Activated CD4-positive, alpha-beta T cell treated with anti-CD3 and anti-CD28 coated beads, Interleukin-2, amount 50 U/mL, for 48 hours (primary cell): ENCODE measurements around the gene SSC5D.
"Not testable (repeated sequence)": the region's sequence is repeated elsewhere in the genome, so short reads cannot be mapped to it uniquely, and the experiment has no call there.

Source experiments
- DNase-seq, 2 experiments: peaks; one replicate each; pipeline ENCODE4 v3.0.0-alpha.2; 2020

SSC5D gene

GRCh38 chr19:55508120-55508519 lies 19.9 kb downstream of the SSC5D start:
- no peak for DNase-seq

GRCh38 chr19:55516878-55517620 lies 28.8 kb downstream of the SSC5D start:
- DNase-seq, result peak; percentile 93 to 94

- no peak for DNase-seq
Measured at GRCh38 chr19:55519451-55520311, 31.4 kb downstream of the SSC5D start.

GRCh38 chr19:55520691-55521292 lies 32.6 kb downstream of the SSC5D start:
- no peak for DNase-seq

- DNase-seq, result no peak
Measured at GRCh38 chr19:55525289-55526101, 37.3 kb downstream of the SSC5D start.

DNA sequence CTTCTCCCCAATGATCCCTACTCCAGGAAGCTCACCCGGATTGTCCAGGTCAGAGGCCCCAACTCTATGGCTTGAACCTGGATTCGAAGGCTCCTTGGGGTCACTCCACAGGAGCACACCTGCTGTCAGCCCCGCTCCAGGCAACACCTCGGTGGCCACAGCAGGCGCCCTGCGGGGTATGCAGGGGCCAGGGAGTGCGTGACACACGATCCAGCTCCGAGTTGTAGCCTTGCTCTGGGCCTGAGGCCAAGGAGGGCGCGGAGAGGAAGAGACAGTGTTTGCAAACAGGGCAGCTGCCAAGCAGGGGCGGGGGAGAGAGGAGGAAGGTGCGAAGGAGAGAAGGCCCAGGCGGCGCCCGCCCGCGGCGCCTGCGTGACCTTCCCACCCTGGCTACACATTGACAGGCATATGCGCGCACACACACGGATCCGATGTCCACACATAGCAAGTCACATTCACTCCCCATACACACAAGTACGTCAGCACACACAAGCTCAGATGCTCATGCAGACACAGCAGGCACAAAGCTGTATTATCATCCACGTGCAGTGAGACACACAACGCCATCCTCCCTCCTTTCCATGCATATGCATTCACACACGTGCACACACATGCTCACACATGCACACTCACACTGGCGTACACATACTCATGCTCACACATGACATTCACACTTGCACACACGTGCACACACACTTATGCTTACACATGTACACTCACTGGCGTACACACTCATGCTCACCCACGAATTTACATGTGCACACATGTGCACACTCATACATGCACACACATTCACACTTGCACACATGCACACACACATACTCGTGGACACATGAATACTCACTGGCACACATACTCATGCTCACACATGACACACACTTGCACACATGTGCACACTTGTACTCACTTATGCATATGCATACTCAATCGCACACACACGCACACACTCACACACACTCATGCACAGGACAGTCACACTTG lies 38.3 kb downstream of the SSC5D start:
- DNase-seq, result no peak

- no peak for DNase-seq
Measured at GRCh38 chr19:55527197-55528029, 39.2 kb downstream of the SSC5D start.

DNA sequence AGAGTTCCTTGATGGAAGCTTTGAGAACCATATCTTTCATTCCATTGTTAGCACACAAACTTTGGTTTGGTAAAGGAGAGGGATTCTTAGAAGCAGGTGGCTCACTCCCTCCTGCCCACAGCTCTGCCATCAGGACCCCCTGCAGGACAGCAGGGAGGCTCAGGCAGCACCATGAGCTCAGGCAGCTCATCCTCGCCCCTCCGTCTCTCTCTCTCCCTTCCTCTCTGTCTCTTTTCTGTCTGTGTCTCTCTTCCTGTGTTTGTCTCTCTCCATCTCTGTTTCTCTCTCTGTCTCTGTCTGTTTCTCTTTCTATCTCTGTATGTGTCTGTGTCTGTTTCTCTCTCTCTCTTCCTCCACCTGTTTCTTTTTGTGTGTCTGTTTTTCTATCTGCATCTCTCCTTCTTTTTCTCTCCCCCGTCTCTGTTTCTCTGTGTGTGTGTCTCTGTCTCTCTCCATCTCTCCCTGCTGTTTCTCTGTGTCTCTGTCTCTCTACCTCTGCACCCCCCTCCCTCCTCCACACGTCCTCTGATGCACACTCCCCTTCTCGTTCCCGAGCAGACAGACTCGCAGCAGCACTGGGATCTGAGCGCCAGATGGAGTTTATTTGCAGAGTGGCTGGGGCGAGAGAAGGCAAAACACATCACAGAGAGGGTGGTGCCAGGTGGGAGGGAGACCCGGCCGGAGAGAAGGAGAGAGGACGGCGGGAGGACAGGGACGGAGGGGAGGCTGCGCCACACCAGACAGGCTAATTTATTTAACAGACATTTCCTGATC lies 40.0 kb downstream of the SSC5D start:
- no peak for DNase-seq

DNA sequence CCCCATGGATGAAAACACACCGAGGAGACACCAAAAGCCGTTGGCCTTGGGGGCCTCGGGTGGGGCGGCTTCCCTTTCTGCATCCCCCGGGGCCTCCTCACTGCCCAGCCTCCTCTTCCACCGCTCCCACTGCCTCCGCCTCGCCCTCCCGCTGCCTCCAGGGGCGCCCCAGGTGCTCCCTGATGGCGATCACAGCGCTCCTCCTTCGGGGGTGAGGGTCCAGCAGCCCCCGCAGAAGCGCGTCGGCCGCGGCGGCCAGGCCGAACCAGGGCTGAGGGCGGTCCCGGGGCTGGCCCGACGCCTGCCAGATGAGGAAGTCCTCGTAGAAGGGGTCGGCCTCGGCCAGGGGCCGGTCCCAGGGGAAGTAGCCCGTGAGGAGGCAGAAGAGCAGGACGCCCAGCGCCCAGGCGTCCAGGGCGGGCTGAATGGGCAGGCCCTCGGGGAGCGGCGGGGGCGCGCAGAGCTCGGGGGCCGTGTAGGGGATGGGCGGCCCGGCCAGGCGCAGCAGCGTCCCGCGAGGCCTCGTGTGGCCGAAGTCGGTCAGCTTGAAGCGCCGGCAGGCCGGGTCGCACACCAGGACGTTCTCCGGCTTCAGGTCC lies 41.5 kb downstream of the SSC5D start:
- DNase-seq, result no peak

DNA sequence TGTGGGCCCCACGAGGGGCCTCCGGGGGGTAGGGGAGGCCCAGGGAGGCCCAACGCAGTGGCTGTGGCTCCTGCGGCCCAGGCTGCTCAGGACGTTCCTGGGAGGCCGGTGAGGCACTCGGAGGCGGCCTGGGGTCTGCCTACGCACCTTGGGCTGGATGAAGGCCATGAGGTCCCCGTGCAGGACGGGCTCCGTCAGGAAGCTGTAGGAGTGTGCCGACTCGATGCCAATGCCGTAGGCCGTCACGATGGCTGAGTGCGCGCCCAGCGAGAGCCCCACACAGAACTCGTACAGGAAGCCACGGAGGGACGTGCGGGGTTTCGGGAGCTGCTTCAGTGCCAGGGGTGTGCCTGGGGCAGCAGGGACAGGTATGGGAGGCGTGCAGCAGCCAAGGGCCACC lies 42.8 kb downstream of the SSC5D start:
- no peak for DNase-seq

DNA sequence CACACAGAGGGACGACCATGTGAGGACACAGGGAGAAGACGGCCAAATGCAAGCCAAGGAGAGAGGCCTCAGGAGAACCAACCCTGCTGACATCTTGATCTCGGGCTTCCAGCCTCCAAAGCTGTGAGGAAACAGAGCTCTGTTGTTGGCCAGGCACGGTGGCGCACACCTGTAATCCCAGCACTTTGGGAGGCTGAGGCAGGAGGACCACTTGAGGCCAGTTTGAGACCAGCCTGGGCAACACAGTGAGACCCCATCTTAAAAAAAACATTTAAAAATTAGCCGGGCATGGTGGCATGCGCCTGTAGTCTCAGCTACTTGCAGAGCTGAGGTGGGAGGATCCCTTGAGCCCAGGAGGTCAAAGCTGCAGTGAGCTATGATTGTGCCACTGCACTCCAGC lies 46.0 kb downstream of the SSC5D start:
- not testable (repeated sequence) for DNase-seq

GRCh38 chr19:55535173-55535964 lies 47.1 kb downstream of the SSC5D start:
- DNase-seq, result no peak

- no peak for DNase-seq
Measured at GRCh38 chr19:55535965-55536350, 47.7 kb downstream of the SSC5D start.

GRCh38 chr19:55536366-55536765 lies 48.1 kb downstream of the SSC5D start:
- DNase-seq, result no peak

DNA sequence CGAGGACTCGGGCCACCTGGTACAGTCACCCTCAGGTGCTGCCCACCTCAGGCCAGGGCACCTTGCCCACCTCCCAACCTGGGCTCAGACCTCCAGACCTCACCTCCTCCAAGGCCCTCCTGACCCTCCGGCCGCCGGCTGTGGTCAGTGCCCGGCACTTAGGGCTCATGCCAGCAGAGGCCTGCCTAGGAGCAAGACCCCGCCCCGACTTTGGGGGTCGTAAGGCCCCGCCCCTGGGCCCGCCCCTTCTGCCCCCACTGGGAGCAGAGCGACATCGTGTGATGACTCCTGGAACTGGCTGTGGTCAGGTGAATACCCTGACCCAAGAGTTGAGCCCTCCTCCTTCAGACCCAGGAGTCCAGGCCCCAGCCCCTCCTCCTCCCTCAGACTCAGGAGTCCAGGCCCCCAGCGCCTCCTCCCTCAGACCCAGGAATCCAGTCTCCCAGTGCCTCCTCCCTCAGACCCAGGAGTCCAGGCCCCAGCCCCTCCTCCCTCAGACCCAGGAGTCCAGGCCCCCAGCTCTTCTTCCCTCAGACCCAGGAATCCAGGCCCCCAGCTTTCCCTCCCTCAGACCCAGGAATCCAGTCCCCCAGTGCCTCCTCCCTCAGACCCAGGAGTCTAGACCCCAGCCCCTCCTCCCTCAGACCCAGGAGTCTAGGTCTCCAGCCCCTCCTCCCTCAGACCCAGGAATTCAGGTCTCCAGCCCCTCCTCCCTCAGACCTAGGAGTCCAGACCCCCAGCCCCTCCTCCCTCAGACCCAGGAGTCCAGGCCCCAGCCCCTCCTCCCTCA lies 48.9 kb downstream of the SSC5D start, which contains the start of gene SBK2:
Gene SBK2 (minus strand): TSS at position 183 of the 790 bp plus-strand sequence. CDS start 839 bp downstream, outside the sequence.
- peak in 1 of 2 experiments; percentile 6 for DNase-seq

DNA sequence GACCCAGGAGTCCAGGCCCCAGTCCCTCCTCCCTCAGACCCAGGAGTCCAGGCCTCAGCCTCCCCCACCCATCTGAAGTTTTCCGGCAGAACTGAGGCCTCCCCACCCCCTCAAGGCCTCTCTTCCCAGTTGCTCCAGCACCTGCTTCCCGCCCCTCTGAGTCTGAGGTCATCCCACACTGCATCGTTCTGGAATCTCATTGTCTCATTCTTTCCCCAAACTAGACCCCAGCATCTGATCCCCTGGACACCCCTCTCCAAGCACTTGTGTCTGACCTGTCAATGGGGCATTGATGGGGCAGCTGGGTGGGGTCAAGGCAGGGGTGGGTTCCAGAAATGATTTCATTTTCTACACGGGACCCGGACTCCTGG lies 49.5 kb downstream of the SSC5D start:
- DNase-seq, result no peak

- no peak for DNase-seq
Measured at GRCh38 chr19:55538132-55538531, 49.9 kb downstream of the SSC5D start.
